GM23338 (cell line): Measurements from ENCODE around the gene SLC4A3.

ENCODE experiments used
- CREB1 ChIP-seq: fragments of 250-450 bp; sonication (Bioruptor Pico); IDR thresholded peaks from 2 replicates; pipeline ENCODE4 v1.5.0; 2020; ENCODE audit warnings: low read depth, mild to moderate bottlenecking, moderate library complexity
- EZH2 ChIP-seq: fragments of 200-600 bp; sonication (generic); IDR thresholded peaks from one replicate; pipeline ENCODE4 v1.8.0; 2017; ENCODE audit warnings: antibody characterized with exemption, mild to moderate bottlenecking, low read depth; ENCODE audit not compliant: unreplicated experiment
- EZH2phosphoT487 ChIP-seq: fragments of 200-600 bp; sonication (generic); IDR thresholded peaks from one replicate; pipeline ENCODE4 v1.8.1; 2018; ENCODE audit warnings: antibody characterized with exemption; ENCODE audit not compliant: unreplicated experiment
- JUNB ChIP-seq: IDR thresholded peaks from one replicate; pipeline ENCODE4 v1.6.1; 2016; ENCODE audit warnings: antibody characterized with exemption; ENCODE audit not compliant: unreplicated experiment
- NANOG ChIP-seq: IDR thresholded peaks from 2 replicates; pipeline ENCODE4 v1.6.1; 2016; ENCODE audit warnings: antibody characterized with exemption, borderline replicate concordance
- POLR2AphosphoS5 ChIP-seq: IDR thresholded peaks from 2 replicates; pipeline ENCODE4 v1.6.1; 2016; ENCODE audit warnings: antibody characterized with exemption, low read depth
- STAT1 ChIP-seq: IDR thresholded peaks from one replicate; pipeline ENCODE4 v1.6.1; 2016; ENCODE audit warnings: antibody characterized with exemption; ENCODE audit not compliant: unreplicated experiment
- ZNF114 ChIP-seq: fragments of 250-450 bp; sonication (Bioruptor Pico); IDR thresholded peaks from 2 replicates; pipeline ENCODE4 v1.5.0; 2020; ENCODE audit warnings: mild to moderate bottlenecking, moderate library complexity
- ZNF331 ChIP-seq: fragments of 250-450 bp; sonication (Bioruptor Pico); IDR thresholded peaks from 2 replicates; pipeline ENCODE4 v1.5.0; 2020; ENCODE audit warnings: low read depth, mild to moderate bottlenecking, moderate library complexity
- TF ChIP-seq, protein P1 (sequence below), 2 experiments: fragments of 200-600 bp in 1 of 2; sonication (generic) in 1 of 2; conservative IDR thresholded peaks; 2 replicates each; pipeline versions ENCODE4 v1.5.1 to v1.6.1; 2016 to 2017; ENCODE audit warnings: antibody characterized with exemption in 2 of 2, low read depth in 2 of 2, mild to moderate bottlenecking in 2 of 2, moderate library complexity in 1 of 2
- TF ChIP-seq, protein P2 (sequence below): IDR thresholded peaks from one replicate; pipeline ENCODE4 v1.6.1; 2018; ENCODE audit warnings: antibody characterized with exemption; ENCODE audit not compliant: unreplicated experiment
- TF ChIP-seq, protein P3 (sequence below): IDR thresholded peaks from 2 replicates; pipeline ENCODE4 v1.6.1; 2016; ENCODE audit warnings: antibody characterized with exemption

DNA sequence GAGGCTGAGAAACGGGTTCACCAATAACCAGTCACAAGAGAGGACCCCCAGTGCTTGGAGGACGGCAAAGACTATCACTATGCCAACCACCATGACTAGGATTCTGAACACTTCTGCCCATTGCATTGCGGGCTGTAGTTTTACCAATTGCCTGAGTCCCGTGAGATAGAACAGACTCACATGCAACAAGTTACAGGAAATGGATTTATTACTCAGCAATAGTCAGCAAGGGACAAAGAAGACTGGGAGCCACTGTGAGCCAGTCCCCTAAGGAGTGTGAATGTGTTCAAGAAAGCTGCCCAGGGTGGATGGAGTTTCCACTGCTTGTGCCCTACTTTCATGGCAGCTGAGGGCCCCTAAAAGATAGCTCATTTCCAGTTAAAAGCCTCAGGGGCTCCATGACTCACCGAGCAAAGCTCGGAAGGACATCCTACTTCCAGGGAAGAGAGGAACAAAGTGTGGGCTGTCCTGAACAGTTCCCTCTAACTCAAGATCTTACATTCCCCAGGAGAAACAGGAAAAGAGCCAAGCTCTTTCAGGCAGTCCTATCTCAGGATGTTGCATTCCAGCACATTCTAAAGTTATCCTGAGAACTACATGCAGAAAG is 54.4 kb downstream of the SLC4A3 start:
- TF ChIP-seq EZH2 (no peak), POLR2AphosphoS5 (no peak), EZH2phosphoT487 (no peak), STAT1 (no peak), NANOG (no peak), JUNB (no peak), CREB1 (CRISPR knock-in tag) (no peak), ZNF331 (no peak), ZNF114 (CRISPR knock-in tag) (no peak)
- TF ChIP-seq, protein P1, sequence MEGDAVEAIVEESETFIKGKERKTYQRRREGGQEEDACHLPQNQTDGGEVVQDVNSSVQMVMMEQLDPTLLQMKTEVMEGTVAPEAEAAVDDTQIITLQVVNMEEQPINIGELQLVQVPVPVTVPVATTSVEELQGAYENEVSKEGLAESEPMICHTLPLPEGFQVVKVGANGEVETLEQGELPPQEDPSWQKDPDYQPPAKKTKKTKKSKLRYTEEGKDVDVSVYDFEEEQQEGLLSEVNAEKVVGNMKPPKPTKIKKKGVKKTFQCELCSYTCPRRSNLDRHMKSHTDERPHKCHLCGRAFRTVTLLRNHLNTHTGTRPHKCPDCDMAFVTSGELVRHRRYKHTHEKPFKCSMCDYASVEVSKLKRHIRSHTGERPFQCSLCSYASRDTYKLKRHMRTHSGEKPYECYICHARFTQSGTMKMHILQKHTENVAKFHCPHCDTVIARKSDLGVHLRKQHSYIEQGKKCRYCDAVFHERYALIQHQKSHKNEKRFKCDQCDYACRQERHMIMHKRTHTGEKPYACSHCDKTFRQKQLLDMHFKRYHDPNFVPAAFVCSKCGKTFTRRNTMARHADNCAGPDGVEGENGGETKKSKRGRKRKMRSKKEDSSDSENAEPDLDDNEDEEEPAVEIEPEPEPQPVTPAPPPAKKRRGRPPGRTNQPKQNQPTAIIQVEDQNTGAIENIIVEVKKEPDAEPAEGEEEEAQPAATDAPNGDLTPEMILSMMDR (conservative IDR thresholded peaks at IDR 0.05; ENCODE audit: low read depth in 2 of 2), result no peak
- TF ChIP-seq, protein P2, sequence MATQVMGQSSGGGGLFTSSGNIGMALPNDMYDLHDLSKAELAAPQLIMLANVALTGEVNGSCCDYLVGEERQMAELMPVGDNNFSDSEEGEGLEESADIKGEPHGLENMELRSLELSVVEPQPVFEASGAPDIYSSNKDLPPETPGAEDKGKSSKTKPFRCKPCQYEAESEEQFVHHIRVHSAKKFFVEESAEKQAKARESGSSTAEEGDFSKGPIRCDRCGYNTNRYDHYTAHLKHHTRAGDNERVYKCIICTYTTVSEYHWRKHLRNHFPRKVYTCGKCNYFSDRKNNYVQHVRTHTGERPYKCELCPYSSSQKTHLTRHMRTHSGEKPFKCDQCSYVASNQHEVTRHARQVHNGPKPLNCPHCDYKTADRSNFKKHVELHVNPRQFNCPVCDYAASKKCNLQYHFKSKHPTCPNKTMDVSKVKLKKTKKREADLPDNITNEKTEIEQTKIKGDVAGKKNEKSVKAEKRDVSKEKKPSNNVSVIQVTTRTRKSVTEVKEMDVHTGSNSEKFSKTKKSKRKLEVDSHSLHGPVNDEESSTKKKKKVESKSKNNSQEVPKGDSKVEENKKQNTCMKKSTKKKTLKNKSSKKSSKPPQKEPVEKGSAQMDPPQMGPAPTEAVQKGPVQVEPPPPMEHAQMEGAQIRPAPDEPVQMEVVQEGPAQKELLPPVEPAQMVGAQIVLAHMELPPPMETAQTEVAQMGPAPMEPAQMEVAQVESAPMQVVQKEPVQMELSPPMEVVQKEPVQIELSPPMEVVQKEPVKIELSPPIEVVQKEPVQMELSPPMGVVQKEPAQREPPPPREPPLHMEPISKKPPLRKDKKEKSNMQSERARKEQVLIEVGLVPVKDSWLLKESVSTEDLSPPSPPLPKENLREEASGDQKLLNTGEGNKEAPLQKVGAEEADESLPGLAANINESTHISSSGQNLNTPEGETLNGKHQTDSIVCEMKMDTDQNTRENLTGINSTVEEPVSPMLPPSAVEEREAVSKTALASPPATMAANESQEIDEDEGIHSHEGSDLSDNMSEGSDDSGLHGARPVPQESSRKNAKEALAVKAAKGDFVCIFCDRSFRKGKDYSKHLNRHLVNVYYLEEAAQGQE, result no peak
- TF ChIP-seq, protein P3, sequence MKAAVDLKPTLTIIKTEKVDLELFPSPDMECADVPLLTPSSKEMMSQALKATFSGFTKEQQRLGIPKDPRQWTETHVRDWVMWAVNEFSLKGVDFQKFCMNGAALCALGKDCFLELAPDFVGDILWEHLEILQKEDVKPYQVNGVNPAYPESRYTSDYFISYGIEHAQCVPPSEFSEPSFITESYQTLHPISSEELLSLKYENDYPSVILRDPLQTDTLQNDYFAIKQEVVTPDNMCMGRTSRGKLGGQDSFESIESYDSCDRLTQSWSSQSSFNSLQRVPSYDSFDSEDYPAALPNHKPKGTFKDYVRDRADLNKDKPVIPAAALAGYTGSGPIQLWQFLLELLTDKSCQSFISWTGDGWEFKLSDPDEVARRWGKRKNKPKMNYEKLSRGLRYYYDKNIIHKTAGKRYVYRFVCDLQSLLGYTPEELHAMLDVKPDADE, result no peak
